Right renal pelvis (tissue), 4 donors: ENCODE measurements around the gene LARGE2. TPM values are rescaled to one million over a fixed set of nuclear protein-coding genes. Genes with fewer than 3 reads are reported as not detected.

Experiments
- DNase-seq, 4 donors: peaks; one replicate each; pipeline ENCODE4 v3.0.0-alpha.2; 2013; ENCODE audit warnings: low read depth in 4 of 4, low spot score in 3 of 4, missing footprints in 1 of 4
- polyA plus RNA-seq, 4 donors: library from polyadenylated mRNA; unstranded; fragments of 120-200 nt; gene quantifications; one replicate each; pipeline ENCODE4 v1.2.1, GENCODE V29; 2013; ENCODE audit not compliant: insufficient read length in 4 of 4

The LARGE2 gene
- 10 to 100 TPM; 21.0 to 25.6 (median 22.8) TPM for polyA plus RNA-seq

- DNase-seq = no peak
These were observed at the start of gene LARGE2 for GRCh38 chr11:45922425-45923082. LARGE2 (plus strand) TSS chr11:45922656; CDS start chr11:45922883, 227 bp downstream.

- no peak for DNase-seq
These were observed 46.1 kb upstream of the LARGE2 start for GRCh38 chr11:45876401-45876800.

- DNase-seq = no peak
These were observed 45.2 kb upstream of the LARGE2 start for GRCh38 chr11:45877221-45877620.

GRCh38 chr11:45877845-45878244 lies 44.6 kb upstream of the LARGE2 start:
- DNase-seq = no peak

GRCh38 chr11:45879803-45880686 lies 42.4 kb upstream of the LARGE2 start:
- no peak for DNase-seq

- no peak for DNase-seq
These were observed 41.5 kb upstream of the LARGE2 start for GRCh38 chr11:45880772-45881570.

GRCh38 chr11:45881708-45882368 lies 40.6 kb upstream of the LARGE2 start:
- DNase-seq = no peak

GRCh38 chr11:45884596-45885185 lies 37.8 kb upstream of the LARGE2 start:
- no peak for DNase-seq

- peak in 3 of 4 donors; percentile 25 to 42 (median 32) for DNase-seq
These were observed 37.1 kb upstream of the LARGE2 start, which contains the start of gene MAPK8IP1 for GRCh38 chr11:45885274-45885920. MAPK8IP1 (plus strand) TSS chr11:45885651; CDS start chr11:45885821, 170 bp downstream.

GRCh38 chr11:45885921-45886721 lies 36.3 kb upstream of the LARGE2 start:
- no peak for DNase-seq

GRCh38 chr11:45886816-45887520 lies 35.5 kb upstream of the LARGE2 start:
- no peak for DNase-seq

- DNase-seq = no peak
These were observed 34.9 kb upstream of the LARGE2 start for GRCh38 chr11:45887587-45887986.

- no peak for DNase-seq
These were observed 32.9 kb upstream of the LARGE2 start for GRCh38 chr11:45889555-45889954.

- DNase-seq = no peak
These were observed 32.5 kb upstream of the LARGE2 start for GRCh38 chr11:45889966-45890365.

- no peak for DNase-seq
These were observed 31.4 kb upstream of the LARGE2 start for GRCh38 chr11:45890886-45891550.

GRCh38 chr11:45892856-45893255 lies 29.6 kb upstream of the LARGE2 start:
- no peak for DNase-seq

- DNase-seq = no peak
These were observed 27.8 kb upstream of the LARGE2 start for GRCh38 chr11:45894555-45895247.
